HepG2 (cell line): ENCODE data around the gene WDR70.

Experiments
- MAX ChIP-seq: IDR thresholded peaks from 2 replicates; pipeline ENCODE4 v1.6.1; 2012; ENCODE audit warnings: inconsistent platforms
- MAZ ChIP-seq, 2 experiments: sonication (generic) in 1 of 2; formaldehyde crosslinking in 1 of 2; IDR thresholded peaks; 2 replicates each; pipeline versions ENCODE4 v1.5.0 to v1.6.1; 2012 to 2020; ENCODE audit warnings: low read depth in 2 of 2, mild to moderate bottlenecking in 2 of 2, borderline replicate concordance in 1 of 2, improper control_type of control experiment in 1 of 2, low read length in 1 of 2, missing genetic modification reagents in 1 of 2, moderate library complexity in 1 of 2
- MXD4 ChIP-seq: IDR thresholded peaks from 2 replicates; pipeline ENCODE4 v1.6.1; 2016; ENCODE audit warnings: mild to moderate bottlenecking, missing biosample characterization, missing genetic modification reagents
- NFE2L1 ChIP-seq: sonication (generic); formaldehyde crosslinking; IDR thresholded peaks from 2 replicates; pipeline ENCODE4 v1.4.0; 2020; ENCODE audit warnings: missing genetic modification reagents, mild to moderate bottlenecking, borderline replicate concordance
- POLR2A ChIP-seq, 2 experiments: IDR thresholded peaks; 2 replicates each; pipeline ENCODE4 v1.6.1; 2011; ENCODE audit warnings: low read depth in 2 of 2, low read length in 2 of 2, mild to moderate bottlenecking in 1 of 2, moderate library complexity in 1 of 2; ENCODE audit not compliant: insufficient read depth in 1 of 2
- RAD21 ChIP-seq: fragments of 450-650 bp; formaldehyde crosslinking; IDR thresholded peaks from 2 replicates; pipeline ENCODE4 v1.5.0; 2020; ENCODE audit warnings: mild to moderate bottlenecking
- RFX5 ChIP-seq: IDR thresholded peaks from 2 replicates; pipeline ENCODE4 v1.6.1; 2011; ENCODE audit warnings: low read depth, low read length, improper control_type of control experiment
- TOE1 ChIP-seq: sonication (generic); formaldehyde crosslinking; IDR thresholded peaks from 2 replicates; pipeline ENCODE4 v1.4.0; 2020; ENCODE audit warnings: mild to moderate bottlenecking, missing genetic modification reagents
- ZFP36 ChIP-seq: fragments of 150-350 bp; IDR thresholded peaks from 2 replicates; pipeline ENCODE4 v1.6.1; 2018; ENCODE audit warnings: borderline replicate concordance, low read length, low read depth; ENCODE audit not compliant: partially characterized antibody

- no peak for TF ChIP-seq MXD4 (CRISPR knock-in tag)
- no peak for TF ChIP-seq RFX5
- TF ChIP-seq POLR2A (IDR thresholded peaks at IDR 0.05; ENCODE audit: insufficient read depth in 1 of 2, low read depth in 2 of 2, low read length in 2 of 2), result no peak
- no peak for TF ChIP-seq ZFP36
- TF ChIP-seq MAZ (IDR thresholded peaks at IDR 0.05; ENCODE audit: borderline replicate concordance, low read depth, low read length), result no peak
- no peak for TF ChIP-seq MAZ (CRISPR knock-in tag; IDR thresholded peaks at IDR 0.05; ENCODE audit: low read depth)
- TF ChIP-seq RAD21 (CRISPR knock-in tag), result no peak
- TF ChIP-seq MAX, result no peak
- no peak for TF ChIP-seq TOE1 (CRISPR knock-in tag)
- TF ChIP-seq NFE2L1 (CRISPR knock-in tag), result no peak
These were observed 224.0 kb downstream of the WDR70 start for GRCh38 chr5:37603072-37603471.
